Left lung (tissue), 10 donors: ENCODE data around the gene COL26A1. TPM values are rescaled to one million over a fixed set of nuclear protein-coding genes. Genes with fewer than 3 reads are reported as not detected.

Experiments
- ATAC-seq: fragments of 200-7000 bp; cut with Tn5 transposase; one replicate; pipeline ENCODE4 v1.9.1; 2020; ENCODE audit warnings: moderate library complexity
- DNase-seq, 4 donors: peaks; one replicate each; pipeline ENCODE4 v3.0.0-alpha.2; 2013 to 2020
- H3K27ac ChIP-seq, 2 donors: fragments of 200-600 bp; sonication (generic) in 1 of 2; one replicate each; pipeline versions ENCODE4 v1.5.0 to v1.8.0; 2020 to 2021
- H3K27me3 ChIP-seq, 2 donors: fragments of 200-600 bp; sonication (generic) in 1 of 2; one replicate each; pipeline versions ENCODE4 v1.5.0 to v1.8.0; 2020 to 2021
- H3K36me3 ChIP-seq, 2 donors: fragments of 200-600 bp; sonication (generic) in 1 of 2; one replicate each; pipeline versions ENCODE4 v1.5.0 to v1.8.0; 2020 to 2021
- H3K4me1 ChIP-seq, 2 donors: fragments of 200-600 bp; one replicate each; pipeline ENCODE4 v1.8.0; 2021
- H3K4me3 ChIP-seq, 2 donors: fragments of 200-600 bp; sonication (generic) in 1 of 2; one replicate each; pipeline versions ENCODE4 v1.5.0 to v1.8.0; 2020 to 2021; ENCODE audit warnings: mild to moderate bottlenecking in 1 of 2
- H3K9me3 ChIP-seq, 2 donors: fragments of 200-600 bp; sonication (generic) in 1 of 2; one replicate each; pipeline versions ENCODE4 v1.5.0 to v1.8.0; 2020 to 2021
- intact Hi-C, 2 donors: fragments of 100-400 bp; cut with DNase I; formaldehyde crosslinking; loops; one replicate each; pipeline versions ENCODE4 v1.11.2 to v1.14.2; 2022
- polyA plus RNA-seq, 6 donors: library from polyadenylated mRNA; unstranded; fragments of 120-200 nt; gene quantifications; one replicate each; pipeline ENCODE4 v1.2.1, GENCODE V29; 2013; ENCODE audit not compliant: insufficient read length in 6 of 6
- total RNA-seq, 2 donors: library from RNA; stranded (reverse); fragmentation: NEBNext Ultra II Directional; extraction: Animal tissue kit (Norgen Biotek cat#: 25700); gene quantifications; one replicate each; pipeline ENCODE4 v1.2.1, GENCODE V29; 2021
- TF ChIP-seq, protein P1 (sequence below), 2 donors: fragments of 200-600 bp; sonication (generic) in 1 of 2; IDR thresholded peaks; one replicate each; pipeline versions ENCODE4 v1.5.0 to v1.8.0; 2021; ENCODE audit warnings: antibody characterized with exemption in 2 of 2
- donor health status: DM: no; HTN: yes; CAD: no.
- donor health status: DM: no; HTN: no; CAD: no.

COL26A1 gene
- total and polyA plus RNA-seq, 8 donors, result 0.76 to 7.7 (median 7.1) TPM; not detected in 1

- H3K4me3 ChIP-seq, result no peak overlapping the region
- no peak overlapping the region for H3K27ac ChIP-seq
- no peaks in the 10 kb centered on the region for H3K9me3 ChIP-seq
- intact Hi-C loops, result no loop called here
- peaks cover 0 to 5% of the 10 kb centered on the region in 2 donors for H3K27me3 ChIP-seq
- H3K36me3 ChIP-seq, result no peaks in the 10 kb centered on the region
- DNase-seq (no peak), ATAC-seq (no peak)
- peaks cover 0 to 3% of the 10 kb centered on the region in 2 donors for H3K4me1 ChIP-seq
- TF ChIP-seq, protein P1, sequence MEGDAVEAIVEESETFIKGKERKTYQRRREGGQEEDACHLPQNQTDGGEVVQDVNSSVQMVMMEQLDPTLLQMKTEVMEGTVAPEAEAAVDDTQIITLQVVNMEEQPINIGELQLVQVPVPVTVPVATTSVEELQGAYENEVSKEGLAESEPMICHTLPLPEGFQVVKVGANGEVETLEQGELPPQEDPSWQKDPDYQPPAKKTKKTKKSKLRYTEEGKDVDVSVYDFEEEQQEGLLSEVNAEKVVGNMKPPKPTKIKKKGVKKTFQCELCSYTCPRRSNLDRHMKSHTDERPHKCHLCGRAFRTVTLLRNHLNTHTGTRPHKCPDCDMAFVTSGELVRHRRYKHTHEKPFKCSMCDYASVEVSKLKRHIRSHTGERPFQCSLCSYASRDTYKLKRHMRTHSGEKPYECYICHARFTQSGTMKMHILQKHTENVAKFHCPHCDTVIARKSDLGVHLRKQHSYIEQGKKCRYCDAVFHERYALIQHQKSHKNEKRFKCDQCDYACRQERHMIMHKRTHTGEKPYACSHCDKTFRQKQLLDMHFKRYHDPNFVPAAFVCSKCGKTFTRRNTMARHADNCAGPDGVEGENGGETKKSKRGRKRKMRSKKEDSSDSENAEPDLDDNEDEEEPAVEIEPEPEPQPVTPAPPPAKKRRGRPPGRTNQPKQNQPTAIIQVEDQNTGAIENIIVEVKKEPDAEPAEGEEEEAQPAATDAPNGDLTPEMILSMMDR (IDR thresholded peaks at IDR 0.05), result no peak
Measured at GRCh38 chr7:101537935-101538595, 175.4 kb downstream of the COL26A1 start.

- TF ChIP-seq, protein P1 (IDR thresholded peaks at IDR 0.05), result peak; percentile 85 to 90
- H3K27ac ChIP-seq, result no peak overlapping the region
- DNase-seq, result peak in 3 of 4 donors; percentile 51 to 89 (median 72)
- H3K4me3 ChIP-seq, result no peak overlapping the region
- H3K27me3 ChIP-seq, result peaks cover 0 to 5% of the 10 kb centered on the region in 2 donors
- H3K9me3 ChIP-seq, result no peaks in the 10 kb centered on the region
- peak; percentile 76 for ATAC-seq
- no peaks in the 10 kb centered on the region for H3K36me3 ChIP-seq
- H3K4me1 ChIP-seq, result peaks cover 0 to 3% of the 10 kb centered on the region in 2 donors
- intact Hi-C loops, result no loop called here
Measured at GRCh38 chr7:101538596-101539459, 176.2 kb downstream of the COL26A1 start.

GRCh38 chr7:101539784-101540183 lies 177.1 kb downstream of the COL26A1 start:
- intact Hi-C loops, result no loop called here
- TF ChIP-seq, protein P1 (IDR thresholded peaks at IDR 0.05), result no peak
- H3K36me3 ChIP-seq, result no peaks in the 10 kb centered on the region
- DNase-seq, result no peak
- H3K27me3 ChIP-seq, result peaks cover 0 to 5% of the 10 kb centered on the region in 2 donors
- ATAC-seq, result no peak
- no peak overlapping the region for H3K4me3 ChIP-seq
- H3K4me1 ChIP-seq, result peaks cover 0 to 3% of the 10 kb centered on the region in 2 donors
- H3K27ac ChIP-seq, result no peak overlapping the region
- no peaks in the 10 kb centered on the region for H3K9me3 ChIP-seq

DNA sequence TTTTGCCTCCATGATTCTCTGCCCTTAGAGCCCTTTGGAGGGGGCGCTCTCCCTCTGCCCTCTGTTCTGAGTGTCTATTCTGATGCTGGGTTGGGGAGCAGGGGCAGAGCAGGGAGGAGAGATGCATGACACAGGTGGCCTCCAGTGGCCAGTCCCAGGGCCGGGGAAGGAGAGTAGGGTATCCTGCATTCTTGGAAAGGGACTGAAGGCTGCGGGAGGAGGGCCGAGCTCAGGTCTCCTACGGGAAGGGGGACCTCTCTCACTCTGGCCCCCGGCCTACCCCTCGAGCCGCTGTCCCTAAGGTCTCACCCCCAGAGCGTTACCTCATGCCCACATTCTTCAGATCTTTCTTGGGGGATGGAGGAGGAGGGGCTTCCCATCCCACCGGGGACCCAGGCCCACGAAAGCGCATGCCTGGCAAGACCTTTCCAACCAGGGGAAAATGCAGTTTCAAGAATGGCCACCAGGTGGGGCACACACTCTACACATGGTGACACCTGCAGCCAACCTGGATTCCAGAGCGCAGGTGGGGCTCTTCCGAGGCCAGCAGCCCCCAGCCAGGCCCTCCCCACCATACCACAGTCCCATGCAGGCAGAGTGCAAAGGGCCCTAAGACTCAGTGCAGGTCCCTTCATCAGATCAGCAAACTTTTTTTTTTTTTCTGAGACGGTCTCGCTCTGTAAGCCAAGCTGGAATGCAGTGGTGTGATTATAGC lies 180.0 kb downstream of the COL26A1 start:
- DNase-seq (peak in 3 of 4 donors; percentile 48 to 61 (median 55)), ATAC-seq (peak; percentile 80)
- intact Hi-C loops, result loop anchor here in 1 of 2 donors (2.0 kb wide), 1 partner anchor 728 kb away; no protein-coding TSS in a partner anchor
- H3K36me3 ChIP-seq, result no peaks in the 10 kb centered on the region
- TF ChIP-seq, protein P1 (IDR thresholded peaks at IDR 0.05), result peak; percentile 89 to 90
- H3K9me3 ChIP-seq, result no peaks in the 10 kb centered on the region
- no peak overlapping the region for H3K27ac ChIP-seq
- H3K27me3 ChIP-seq, result no peaks in the 10 kb centered on the region
- H3K4me3 ChIP-seq, result no peak overlapping the region
- H3K4me1 ChIP-seq, result peaks cover 0 to 3% of the 10 kb centered on the region in 2 donors
